GOT3 (cell line): ENCODE data around the gene IGFALS.

Experiments
- DNase-seq: peaks from one replicate; lab custom pipeline; 2025; ENCODE audit warnings: mixed read lengths; lab: John Stamatoyannopoulos, UW

The IGFALS gene

DNA sequence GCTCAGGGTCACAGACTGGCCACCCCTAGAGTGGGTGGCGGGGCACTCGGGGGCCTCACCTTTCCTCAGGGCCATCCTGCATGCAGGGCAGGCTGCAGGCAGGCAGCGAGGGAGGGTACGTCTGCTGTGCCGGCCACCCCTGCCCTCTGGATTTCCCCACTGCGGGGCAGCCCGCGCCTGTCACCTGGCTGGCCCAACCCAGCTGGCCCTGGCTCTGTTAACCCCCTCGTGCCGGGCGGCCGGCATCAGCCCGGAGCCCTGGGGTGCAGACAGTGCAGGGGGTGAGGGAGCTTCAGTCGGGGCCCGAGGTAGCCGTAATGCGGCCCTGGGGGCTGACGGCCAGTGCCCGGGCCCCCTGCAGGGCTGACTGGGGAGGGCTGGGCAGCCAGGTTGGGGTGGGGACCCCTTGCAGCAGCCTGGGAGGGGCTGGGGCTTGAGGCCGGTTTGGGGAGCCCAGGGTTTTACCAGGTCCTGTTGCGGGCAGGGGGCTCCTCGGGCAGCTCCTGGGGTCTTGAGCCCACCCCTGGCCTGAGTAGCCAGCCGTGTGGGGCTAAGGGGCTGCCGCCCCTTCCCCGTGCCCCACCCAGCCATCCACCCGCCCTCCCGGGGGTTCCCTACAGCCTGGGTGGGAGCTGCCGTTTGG, at the start of gene IGFALS:
IGFALS (minus strand) TSS at position 128 of the 643 bp plus-strand sequence; CDS start at position 75, 53 bp downstream.
- DNase-seq, result no peak

DNA sequence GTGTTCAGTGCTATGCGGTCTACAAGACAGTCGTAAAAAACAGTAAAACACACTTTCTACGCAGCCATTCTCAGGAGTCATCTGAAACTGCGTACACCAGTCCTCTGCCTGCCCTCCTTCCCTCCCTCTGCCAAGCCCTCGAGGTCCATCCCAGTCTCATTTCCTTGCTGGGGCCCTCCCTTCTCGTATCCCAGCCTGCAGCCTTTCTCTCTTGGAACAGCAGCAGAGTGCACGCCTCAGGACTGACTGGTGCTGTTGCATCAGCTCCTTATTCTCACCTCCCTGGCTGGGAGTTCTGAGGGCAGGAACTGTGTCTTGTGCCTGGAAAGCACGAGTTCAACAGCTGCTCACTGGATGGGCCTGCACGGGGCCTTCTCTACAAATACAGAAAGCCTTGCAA, 46.0 kb upstream of the IGFALS start:
- no peak for DNase-seq

DNA sequence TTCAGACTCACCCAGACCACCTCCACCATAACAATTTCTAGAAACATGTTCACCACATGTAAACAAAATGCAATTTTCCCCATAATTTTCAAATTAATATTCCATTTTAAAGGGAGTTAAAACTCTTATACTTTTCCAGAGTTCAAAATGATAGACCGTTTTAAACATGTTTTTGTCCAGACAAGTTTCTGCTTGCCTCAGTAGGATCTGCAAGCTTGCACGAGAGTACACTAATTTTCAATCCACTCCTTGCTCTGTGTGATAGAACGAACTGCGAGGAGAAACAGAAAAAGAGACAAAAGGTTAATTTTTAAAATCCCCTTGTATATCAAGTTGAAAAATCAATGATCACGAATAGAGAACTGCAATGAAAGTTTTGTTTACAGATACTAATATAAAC, 40.6 kb upstream of the IGFALS start:
- no peak for DNase-seq

DNA sequence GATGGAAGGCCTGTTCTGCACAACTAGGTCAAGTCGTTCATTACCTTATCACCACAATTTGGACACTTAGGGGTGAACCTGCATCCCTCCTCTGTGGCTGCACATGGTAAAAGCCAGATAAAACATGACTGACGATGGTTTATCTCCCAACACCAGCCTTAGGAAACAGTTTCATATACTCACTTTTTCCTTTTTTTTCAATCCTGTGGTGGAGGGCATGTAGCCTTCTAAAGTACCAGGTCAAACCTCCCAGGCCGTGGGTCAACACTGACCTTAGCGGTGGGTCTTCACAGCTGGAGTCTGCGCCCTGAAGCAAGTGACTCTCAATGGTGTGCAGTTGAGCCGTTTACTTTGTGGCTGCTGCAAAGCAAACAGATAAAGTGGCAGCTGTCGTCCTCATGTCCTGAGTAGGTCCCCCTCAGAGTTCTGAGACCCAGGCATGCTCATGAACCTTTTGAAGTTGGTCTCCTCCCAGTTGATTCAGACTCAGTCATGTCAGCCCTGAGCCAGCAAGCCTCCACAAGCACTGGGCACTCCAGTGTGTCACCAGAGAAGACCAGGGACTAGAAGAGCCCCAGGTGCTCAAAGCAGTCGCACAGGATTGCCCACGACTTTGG, 39.4 kb upstream of the IGFALS start:
- DNase-seq, result no peak

DNA sequence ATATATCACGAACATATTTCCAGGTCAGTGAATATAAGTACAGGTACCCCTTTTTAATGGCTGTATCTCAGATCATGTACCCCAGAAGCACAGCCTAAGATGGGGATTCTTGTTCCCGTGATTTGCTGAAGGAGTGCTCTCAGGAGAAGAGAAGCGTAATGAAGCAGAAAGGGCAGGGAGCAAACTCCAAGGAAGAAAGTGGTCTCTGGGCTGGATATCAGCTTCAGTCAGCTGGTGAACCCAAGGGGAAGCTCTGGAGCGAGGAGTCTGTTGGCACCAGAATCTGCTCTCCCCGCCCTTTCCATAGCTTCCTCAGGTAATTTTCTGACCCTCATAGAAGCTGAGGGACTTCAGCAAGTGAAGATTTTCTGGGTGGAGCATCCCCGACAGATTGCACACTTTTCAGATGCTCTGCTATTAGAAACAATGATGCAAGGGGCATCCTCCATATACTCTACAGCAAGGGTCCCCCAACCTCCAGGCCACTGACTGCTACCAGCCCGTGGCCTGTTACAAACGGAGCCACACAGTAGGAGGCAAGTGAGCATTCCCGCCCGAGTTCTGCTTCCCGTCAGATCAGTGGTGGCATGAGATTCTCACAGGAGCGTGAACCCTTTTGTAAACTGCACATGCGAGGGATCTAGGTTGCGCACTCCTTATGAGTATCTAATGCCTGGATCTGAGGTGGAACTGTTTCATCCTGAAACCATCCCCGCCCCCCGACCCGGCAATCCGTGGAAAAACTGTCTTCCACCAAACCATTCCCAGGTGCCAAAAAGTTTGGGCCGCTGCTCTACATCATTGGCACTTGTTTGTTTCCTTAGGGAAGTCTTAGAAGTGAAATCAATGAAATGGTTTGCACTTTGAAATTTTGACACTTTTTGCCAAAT, 37.9 kb upstream of the IGFALS start:
- DNase-seq, result no peak

DNA sequence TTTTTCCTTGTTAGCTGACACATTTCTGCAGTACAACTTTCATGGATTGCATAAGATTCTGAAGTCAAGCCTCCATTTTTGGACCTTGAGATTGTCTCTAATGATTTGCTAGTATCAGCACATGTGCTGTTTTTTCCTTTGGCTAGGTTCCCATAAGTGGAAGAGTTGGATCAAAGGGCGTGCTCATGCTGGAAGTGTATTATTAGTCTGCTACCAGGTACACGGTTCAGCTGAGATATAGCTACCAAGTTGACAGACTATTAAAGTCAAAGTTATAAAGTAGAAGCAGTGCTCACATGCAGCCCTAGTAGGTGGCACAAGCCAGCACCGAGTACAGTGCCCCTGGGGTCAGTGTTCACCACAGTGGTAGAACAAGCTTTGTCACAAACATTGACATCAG, 36.7 kb upstream of the IGFALS start:
- DNase-seq, result no peak

DNA sequence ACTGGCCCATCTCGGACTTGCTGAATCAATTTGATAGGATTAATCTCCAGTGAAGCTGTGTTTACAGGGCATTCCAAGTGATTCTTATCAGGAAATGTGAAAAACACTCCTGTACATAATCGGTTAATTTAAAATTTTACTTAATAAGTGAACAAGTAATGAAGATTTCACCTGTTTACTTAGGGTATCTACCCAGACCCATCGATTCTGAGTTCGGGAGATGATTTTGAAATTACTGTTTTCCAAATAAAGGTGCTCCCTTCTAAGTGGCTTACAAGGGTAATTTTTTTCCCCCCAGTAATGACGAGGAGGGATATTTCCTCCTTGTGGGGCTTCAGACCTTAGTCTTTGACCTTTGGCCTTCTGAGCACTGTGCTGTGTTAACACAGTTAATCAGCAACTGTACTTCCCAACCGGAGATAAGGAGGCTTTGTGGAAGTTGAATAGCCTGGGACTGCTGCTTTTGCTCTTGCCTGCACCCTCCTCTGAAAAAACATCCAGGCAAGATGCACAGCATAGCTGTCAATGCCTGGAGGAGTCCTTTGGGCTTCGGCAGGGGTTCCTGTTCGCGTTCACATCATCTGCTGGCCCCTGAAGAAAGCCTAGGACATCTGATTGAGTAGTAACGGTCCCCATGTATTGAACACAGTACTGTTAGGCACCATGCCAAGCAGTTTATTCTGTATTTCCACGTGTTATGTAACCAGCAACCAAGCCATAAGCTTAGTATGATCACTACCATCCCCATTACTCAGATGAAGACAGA, 35.3 kb upstream of the IGFALS start:
- DNase-seq, result no peak

DNA sequence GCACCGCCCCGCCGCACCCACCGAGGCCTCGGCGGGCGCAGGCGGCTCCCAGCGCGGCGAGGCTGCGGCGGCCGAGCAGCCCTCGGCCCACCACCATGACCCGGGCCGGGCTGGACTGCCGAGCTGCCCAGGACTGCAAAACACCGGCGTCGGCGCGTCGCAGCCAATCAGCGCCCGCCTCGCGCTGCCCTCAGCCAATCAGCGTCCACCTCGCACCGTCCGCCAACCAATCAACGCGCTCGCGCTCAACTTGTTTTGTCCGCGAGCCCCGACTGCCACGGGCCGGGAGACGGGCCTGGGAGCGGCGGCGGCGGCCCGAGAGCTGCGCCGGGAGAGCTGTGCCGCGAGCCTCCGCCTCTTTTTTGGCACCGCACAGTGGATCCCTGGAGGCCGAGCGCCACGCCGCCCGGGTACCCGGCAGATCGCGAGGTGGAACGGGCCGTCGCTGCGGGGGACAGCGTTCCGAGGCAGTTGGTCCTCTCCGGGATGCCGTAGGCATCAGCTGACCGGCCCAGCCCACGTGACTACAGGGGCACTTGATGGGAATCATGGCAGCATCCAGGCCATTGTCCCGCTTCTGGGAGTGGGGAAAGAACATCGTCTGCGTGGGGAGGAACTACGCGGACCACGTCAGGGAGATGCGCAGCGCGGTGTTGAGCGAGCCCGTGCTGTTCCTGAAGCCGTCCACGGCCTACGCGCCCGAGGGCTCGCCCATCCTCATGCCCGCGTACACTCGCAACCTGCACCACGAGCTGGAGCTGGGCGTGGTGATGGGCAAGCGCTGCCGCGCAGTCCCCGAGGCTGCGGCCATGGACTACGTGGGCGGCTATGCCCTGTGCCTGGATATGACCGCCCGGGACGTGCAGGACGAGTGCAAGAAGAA, 33.4 kb upstream of the IGFALS start, which contains the start of the genes FAHD1 and HAGH:
FAHD1 (plus strand) TSS at position 516 of the 883 bp plus-strand sequence; CDS start at position 549, 33 bp downstream.
HAGH (minus strand) TSS at position 135 of the 883 bp plus-strand sequence; CDS start at position 97, 38 bp downstream.
- peak; percentile 81 for DNase-seq

DNA sequence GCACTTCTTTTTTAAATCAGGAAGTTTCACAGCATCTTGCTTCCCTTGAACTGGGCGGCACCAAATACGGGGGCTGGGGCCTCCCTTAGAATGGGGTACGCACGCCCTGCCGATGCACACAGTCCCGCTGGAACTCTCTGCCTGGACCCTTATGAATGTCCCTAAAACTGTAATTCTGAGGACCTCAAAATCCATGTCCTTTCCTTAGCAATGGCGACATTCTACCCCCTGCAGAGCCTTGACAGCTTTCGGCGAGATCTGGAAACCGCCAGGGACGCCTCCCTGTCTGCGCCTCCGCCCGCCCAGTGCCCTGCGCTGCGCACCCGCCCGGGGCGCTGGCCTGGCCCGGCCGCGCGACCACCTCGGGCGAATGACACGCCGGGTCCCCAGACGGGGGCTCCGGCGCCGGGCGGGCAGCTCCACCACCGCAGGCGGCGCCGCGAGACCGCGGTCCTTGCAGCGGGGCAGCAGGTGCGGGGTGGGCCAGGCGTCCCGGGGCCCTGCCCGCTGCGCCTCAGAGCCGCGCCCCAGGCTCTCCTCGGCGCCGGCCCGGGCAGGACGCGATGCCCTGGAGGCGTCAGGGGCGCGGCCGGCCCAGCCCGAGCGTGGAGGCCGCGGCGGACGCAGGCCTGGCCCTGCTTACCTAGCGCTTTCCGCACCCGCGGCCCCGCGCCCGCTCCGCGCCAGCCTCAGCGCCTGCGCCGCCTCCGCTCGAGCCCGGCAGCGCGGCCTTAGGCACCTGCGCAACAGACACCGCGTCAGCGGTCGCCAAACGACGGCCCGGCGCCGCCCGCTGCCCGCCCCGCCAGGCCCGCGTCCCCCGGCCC, 32.6 kb upstream of the IGFALS start:
- no peak for DNase-seq

DNA sequence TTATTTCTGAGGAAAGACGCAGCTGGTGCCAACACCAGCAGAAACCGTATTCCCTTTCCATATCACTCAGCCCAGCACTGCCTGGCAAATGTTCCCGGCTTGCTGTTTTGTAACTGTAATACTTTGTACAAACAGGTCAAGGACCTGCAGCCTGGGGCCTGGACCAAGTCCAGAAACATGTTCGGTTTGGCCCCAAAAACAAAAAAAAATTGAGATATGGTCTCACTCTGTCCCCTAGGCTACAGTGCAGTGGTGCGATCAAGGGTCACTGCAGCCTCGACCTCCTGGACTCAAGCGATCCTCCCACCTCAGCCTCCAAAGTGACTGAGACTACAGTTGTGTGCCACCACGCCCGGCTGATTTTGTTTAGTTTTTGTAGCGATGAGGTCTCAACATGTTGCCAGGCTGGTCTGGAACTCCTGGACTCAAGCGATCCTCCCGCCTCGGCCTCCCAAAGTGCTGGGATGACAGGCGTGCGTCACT, 31.9 kb upstream of the IGFALS start:
- no peak for DNase-seq

DNA sequence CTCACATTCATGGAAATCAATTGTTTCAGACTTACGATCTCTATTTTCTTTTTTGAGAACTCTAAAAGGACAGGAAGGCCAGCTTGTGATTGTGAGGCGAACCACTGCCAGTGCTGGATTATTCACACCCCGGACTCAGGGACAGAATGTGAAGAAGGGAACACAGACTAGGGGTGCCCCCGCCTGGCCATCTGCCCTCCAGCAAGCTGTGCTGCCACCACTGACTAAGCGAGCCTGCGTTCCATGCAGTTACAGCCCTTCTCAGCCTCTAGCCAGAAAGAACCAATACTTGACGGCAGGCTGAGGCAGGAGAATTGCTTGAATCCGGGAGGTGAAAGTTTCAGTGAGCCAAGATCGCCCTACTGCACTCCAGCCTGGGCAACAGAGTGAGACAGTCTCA, 30.3 kb upstream of the IGFALS start:
- no peak for DNase-seq

DNA sequence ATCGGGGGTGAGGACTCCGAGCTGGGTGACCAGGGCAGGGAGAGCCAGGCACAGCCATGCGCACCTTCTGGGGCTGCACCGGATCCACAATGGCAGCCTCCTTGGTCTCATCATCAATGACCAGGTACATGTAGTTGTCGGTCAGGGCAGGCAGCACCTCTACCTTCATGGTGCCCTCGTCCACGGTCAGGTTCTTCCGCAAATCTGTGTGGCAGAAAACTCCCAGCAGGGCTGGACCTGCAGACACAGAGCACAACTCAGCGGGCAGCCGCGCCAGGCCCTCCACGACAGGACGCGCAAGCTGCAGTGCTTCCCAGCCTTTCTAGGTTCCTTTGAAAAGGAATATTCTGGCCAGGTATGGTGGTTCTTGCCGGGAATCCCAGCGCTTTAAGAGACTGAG, 29.3 kb upstream of the IGFALS start:
- no peak for DNase-seq

DNA sequence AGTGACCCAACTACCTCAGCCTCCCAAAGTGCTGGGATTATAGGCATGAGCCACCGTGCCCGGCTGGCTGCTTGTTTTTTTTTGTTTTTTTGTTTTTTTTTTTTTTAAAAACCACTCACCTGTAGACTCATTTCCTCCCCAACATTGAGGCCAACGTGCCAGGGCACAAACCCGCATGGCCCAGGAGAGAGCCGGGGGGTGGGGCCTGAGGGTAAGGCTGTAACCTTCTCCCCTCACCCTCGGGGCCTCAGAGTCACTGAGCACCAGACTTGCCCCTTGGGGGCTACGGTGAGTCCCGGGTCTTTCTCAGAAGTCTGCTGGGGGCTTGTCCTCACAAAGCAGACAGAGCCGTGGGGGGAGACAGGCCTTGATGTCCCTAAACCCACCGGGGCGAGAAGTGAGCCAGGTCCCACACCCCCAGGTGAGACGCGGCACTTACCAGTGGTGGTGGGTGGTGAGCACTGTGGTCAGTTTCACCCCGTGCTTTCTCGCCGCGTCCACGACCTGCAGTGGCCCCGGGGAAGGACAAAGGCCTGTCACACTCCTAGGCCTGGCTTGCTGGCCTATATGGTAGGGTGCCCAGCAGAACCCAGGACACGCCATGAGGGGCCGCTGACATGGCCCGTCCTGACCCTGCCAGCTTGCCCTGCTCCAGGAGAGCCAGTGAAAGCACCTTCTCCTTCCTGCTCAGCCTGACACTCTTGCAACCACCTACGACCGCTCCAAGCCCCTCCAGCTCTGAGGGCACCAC, 28.5 kb upstream of the IGFALS start:
- no peak for DNase-seq

DNA sequence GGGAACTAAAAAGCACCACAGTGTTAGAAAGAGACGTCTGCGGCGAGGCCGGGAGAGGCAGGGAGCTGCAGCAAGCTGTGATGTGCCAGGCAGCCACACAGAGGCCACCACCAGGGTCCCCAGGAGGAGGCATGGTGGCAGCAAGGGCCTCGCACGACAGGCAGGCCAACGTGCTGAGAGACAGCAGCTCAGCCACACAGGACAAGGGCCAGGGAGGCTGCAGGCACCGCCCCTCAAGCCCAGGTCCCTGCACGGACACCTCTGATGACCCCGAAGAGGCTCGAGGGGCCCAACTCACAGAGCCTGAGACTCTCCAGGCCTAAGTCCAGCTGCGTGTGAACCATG, 27.4 kb upstream of the IGFALS start:
- no peak for DNase-seq

DNA sequence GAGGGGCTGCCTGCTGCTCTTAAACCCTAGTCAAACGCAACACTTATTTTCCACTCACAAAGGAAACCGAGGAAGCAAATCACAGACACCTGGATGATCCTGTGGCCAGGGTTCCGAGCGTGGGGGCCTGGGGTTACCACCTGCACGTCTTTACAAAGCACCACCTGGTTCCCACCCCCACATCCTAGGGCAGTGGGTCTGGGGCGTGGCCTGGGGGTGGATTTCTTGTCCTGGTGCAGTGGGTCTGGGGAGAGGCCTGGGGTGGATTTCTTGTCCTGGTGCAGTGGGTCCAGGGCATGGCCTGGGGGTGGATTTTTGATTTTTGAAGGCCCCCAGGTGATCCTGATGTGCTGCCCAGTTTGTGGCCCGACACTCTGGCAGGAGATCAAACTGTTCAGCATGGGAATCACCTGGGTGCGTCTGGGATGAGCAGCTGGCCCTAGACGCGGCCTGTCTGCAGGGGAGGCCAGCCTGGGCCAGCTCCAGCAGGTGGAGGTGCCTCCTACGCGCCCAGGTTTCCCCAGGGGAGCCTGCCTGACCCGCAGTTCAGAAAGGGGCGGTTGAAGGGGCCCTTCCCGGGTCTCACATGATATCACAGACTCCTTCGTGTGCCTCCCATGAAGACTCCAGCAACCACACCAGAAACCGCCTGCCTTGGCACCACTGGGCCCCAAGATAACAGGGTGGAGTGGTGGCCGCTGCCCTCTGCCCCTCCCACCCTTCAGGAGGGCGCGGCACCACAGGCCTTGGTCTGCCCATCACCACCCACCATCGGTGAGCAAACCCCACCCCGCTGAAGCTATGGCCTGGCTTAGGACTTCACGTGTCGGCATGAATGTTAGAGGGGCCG, 26.8 kb upstream of the IGFALS start:
- no peak for DNase-seq

DNA sequence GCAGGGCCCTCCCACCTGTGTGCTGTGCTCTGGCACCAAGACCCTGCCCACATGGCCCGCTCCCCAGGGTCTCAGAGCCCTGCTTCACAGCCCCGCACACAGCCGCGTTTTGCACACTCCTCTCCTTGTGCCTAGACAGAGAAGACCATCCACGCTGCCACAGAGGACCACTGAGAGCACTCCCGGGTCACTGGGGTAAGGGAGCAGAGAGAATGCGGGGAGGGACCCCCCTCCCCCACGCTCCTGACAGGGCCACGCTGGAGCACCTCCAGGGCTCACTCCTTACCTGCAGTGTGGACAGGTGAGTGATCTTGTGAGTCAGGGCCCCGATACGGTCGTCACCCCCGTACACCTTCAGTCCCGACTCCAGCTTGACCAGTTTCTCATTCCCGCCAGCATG, 26.1 kb upstream of the IGFALS start:
- no peak for DNase-seq

DNA sequence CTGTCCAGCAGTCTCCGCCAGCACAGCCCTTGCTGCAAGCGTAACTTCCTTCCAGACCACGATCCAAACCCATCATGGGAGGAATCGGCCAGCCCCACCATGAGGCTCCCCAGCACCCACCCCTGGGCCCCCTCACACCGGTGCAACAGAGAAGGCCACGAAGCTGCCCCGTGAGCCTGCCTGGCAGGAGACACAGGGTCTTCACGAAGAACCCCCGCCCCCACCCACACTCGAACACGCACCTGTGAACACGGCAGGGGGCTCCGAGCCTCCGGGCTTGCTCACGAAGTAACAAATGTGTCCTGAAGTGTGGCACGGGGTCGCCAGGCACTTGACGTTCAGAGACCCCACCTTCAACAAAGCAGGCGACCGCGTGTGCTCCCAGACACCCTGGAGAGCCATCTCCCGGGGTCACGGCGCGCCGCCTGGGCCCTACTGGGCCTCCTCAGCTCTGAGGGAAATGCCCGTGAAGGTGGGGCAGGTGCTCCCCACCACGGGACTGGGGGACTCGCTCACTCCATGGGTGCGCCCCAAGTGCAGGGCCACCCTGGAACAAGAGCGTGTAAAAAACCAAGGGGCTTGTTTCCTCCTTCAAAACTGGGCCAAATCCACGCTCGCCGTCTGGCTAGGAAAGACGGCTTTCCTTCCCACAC, 25.5 kb upstream of the IGFALS start:
- no peak for DNase-seq
